IPS-NIHi7 (cell line): ENCODE data around the gene ATP4A.

Experiments used
- DNase-seq: peaks from one replicate; pipeline ENCODE4 v3.0.0; 2012; ENCODE audit warnings: mixed read lengths; ENCODE audit errors: extremely low spot score

ATP4A gene

GRCh38 chr19:35565016-35565856, 1.8 kb upstream of the ATP4A start:
- DNase-seq, result no peak

- DNase-seq, result no peak
These were observed 682 bp downstream of the ATP4A start for GRCh38 chr19:35562776-35563175.

- no peak for DNase-seq
These were observed 1.1 kb downstream of the ATP4A start for GRCh38 chr19:35562336-35562735.

GRCh38 chr19:35561436-35561835, 2.0 kb downstream of the ATP4A start:
- no peak for DNase-seq

GRCh38 chr19:35560677-35561076, 2.8 kb downstream of the ATP4A start:
- no peak for DNase-seq

GRCh38 chr19:35560271-35560670, 3.2 kb downstream of the ATP4A start:
- DNase-seq, result no peak

- DNase-seq, result no peak
These were observed 3.7 kb downstream of the ATP4A start for GRCh38 chr19:35559781-35560180.

- no peak for DNase-seq
These were observed 4.2 kb downstream of the ATP4A start for GRCh38 chr19:35559281-35559659.

- DNase-seq, result no peak
These were observed 4.8 kb downstream of the ATP4A start for GRCh38 chr19:35558400-35559280.

GRCh38 chr19:35557539-35558399, 5.7 kb downstream of the ATP4A start:
- DNase-seq, result peak; percentile 96

GRCh38 chr19:35556846-35557538, 6.5 kb downstream of the ATP4A start:
- no peak for DNase-seq

- no peak for DNase-seq
These were observed 7.3 kb downstream of the ATP4A start for GRCh38 chr19:35556025-35556590.

- DNase-seq, result peak; percentile 76
These were observed 8.0 kb downstream of the ATP4A start for GRCh38 chr19:35555301-35556005.

- DNase-seq, result no peak
These were observed 9.4 kb downstream of the ATP4A start for GRCh38 chr19:35554076-35554475.

GRCh38 chr19:35553385-35554000, 10.0 kb downstream of the ATP4A start:
- no peak for DNase-seq

- no peak for DNase-seq
These were observed 10.7 kb downstream of the ATP4A start for GRCh38 chr19:35552534-35553384.

- no peak for DNase-seq
These were observed 12.2 kb downstream of the ATP4A start for GRCh38 chr19:35551091-35551810.

- DNase-seq, result no peak
These were observed 13.5 kb downstream of the ATP4A start for GRCh38 chr19:35549879-35550523.
